ENCODE data around the gene ZMYM3. TPM values are rescaled to one million over a fixed set of nuclear protein-coding genes. Genes with fewer than 3 reads are reported as not detected.

Gene ZMYM3
- total and polyA plus RNA-seq, 2 donors (not counting 1 experiment from before 2014, with no cell fraction given): 21.8 to 40.6 TPM

- Mint-ChIP-seq H3K27ac (no peak overlapping the region), H3K4me1 (peaks cover 5% of the 10 kb centered on the region), H3K9me3 (ENCODE audit: insufficient read depth) (no peaks in the 10 kb centered on the region), H3K4me3 (no peak overlapping the region), H3K27me3 (no peaks in the 10 kb centered on the region)
- Histone ChIP-seq H3K4me1 (ENCODE audit: control insufficient read depth in 2 of 2, insufficient read depth in 2 of 2, low read length in 2 of 2) (peaks cover 0 to 4% of the 10 kb centered on the region in 2 donors), H4K20me1 (ENCODE audit: control insufficient read depth, insufficient read depth, low read length, poor library complexity, severe bottlenecking) (peaks cover 20% of the 10 kb centered on the region), H3K79me2 (ENCODE audit: control insufficient read depth, insufficient read depth, low read length) (peaks cover 38% of the 10 kb centered on the region), H3K4me3 (ENCODE audit: control extremely low read depth in 1 of 5, extremely low read depth in 1 of 5, insufficient read depth in 1 of 5, low read depth in 2 of 5, low read length in 4 of 5) (no peak overlapping the region), H3K4me2 (replicated peaks; ENCODE audit: low read depth, low read length, poor library complexity, severe bottlenecking) (no peak overlapping the region), H3K9ac (ENCODE audit: low read length) (no peak overlapping the region), H3K27me3 (replicated peaks in 1 of 4; ENCODE audit: control extremely low read depth in 1 of 4, control insufficient read depth in 3 of 4, insufficient read depth in 4 of 4, low read length in 3 of 4) (no peaks in the 10 kb centered on the region), H3K27ac (ENCODE audit: low read length in 2 of 2) (no peak overlapping the region), H3K36me3 (replicated peaks in 1 of 2; ENCODE audit: control extremely low read depth in 1 of 2, control insufficient read depth in 1 of 2, extremely low read depth in 1 of 2, insufficient read depth in 2 of 2, low read length in 1 of 2) (peaks cover 0 to 61% of the 10 kb centered on the region in 2 experiments), H2AFZ (ENCODE audit: insufficient read depth, low read depth, low read length, poor library complexity, severe bottlenecking) (no peak overlapping the region), H3K9me3 (ENCODE audit: control extremely low read depth in 1 of 3, control insufficient read depth in 2 of 3, insufficient read depth in 1 of 3, low read length in 2 of 3) (no peaks in the 10 kb centered on the region)
- intact Hi-C loops (cut with micrococcal nuclease): no loop called here
- TF ChIP-seq CTCF (IDR thresholded peaks at IDR 0.05) (no peak), EZH2 (IDR thresholded peaks at IDR 0.05; ENCODE audit: borderline replicate concordance, insufficient read depth, low read depth, low read length, poor library complexity, severe bottlenecking) (no peak)
- DNase-seq (no peak), ATAC-seq (ENCODE audit: low read depth) (no peak)
- CTCF ChIA-PET: no interaction called here
- POLR2A ChIA-PET: interaction anchor here (0.6 kb wide), 1 partner anchor 20 kb away, joined by 6 read pairs; no protein-coding TSS in a partner anchor
- WGBS (ENCODE audit: insufficient coverage): 100% methylated on average over 1 of the region's 7 CpGs
Observed at GRCh38 chrX:71292669-71293365, 38.9 kb upstream of the ZMYM3 start.

GRCh38 chrX:71291381-71291780 is 37.4 kb upstream of the ZMYM3 start:
- Histone ChIP-seq H3K79me2 (ENCODE audit: control insufficient read depth, insufficient read depth, low read length) (peaks cover 53% of the 10 kb centered on the region), H3K4me3 (ENCODE audit: control extremely low read depth in 1 of 5, extremely low read depth in 1 of 5, insufficient read depth in 1 of 5, low read depth in 2 of 5, low read length in 4 of 5) (no peak overlapping the region), H4K20me1 (ENCODE audit: control insufficient read depth, insufficient read depth, low read length, poor library complexity, severe bottlenecking) (peaks cover 20% of the 10 kb centered on the region), H2AFZ (ENCODE audit: insufficient read depth, low read depth, low read length, poor library complexity, severe bottlenecking) (no peak overlapping the region), H3K9ac (ENCODE audit: low read length) (no peak overlapping the region), H3K9me3 (ENCODE audit: control extremely low read depth in 1 of 3, control insufficient read depth in 2 of 3, insufficient read depth in 1 of 3, low read length in 2 of 3) (no peaks in the 10 kb centered on the region), H3K27me3 (replicated peaks in 1 of 4; ENCODE audit: control extremely low read depth in 1 of 4, control insufficient read depth in 3 of 4, insufficient read depth in 4 of 4, low read length in 3 of 4) (no peaks in the 10 kb centered on the region), H3K4me1 (ENCODE audit: control insufficient read depth in 2 of 2, insufficient read depth in 2 of 2, low read length in 2 of 2) (peaks cover 0 to 5% of the 10 kb centered on the region in 2 donors), H3K4me2 (replicated peaks; ENCODE audit: low read depth, low read length, poor library complexity, severe bottlenecking) (no peak overlapping the region), H3K36me3 (replicated peaks in 1 of 2; ENCODE audit: control extremely low read depth in 1 of 2, control insufficient read depth in 1 of 2, extremely low read depth in 1 of 2, insufficient read depth in 2 of 2, low read length in 1 of 2) (peaks cover 0 to 46% of the 10 kb centered on the region in 2 experiments), H3K27ac (ENCODE audit: low read length in 2 of 2) (no peak overlapping the region)
- Mint-ChIP-seq H3K4me3 (no peak overlapping the region), H3K27me3 (no peaks in the 10 kb centered on the region), H3K9me3 (ENCODE audit: insufficient read depth) (no peaks in the 10 kb centered on the region), H3K4me1 (peaks cover 7% of the 10 kb centered on the region), H3K27ac (no peak overlapping the region)
- intact Hi-C loops (cut with micrococcal nuclease): no loop called here
- TF ChIP-seq EZH2 (IDR thresholded peaks at IDR 0.05; ENCODE audit: borderline replicate concordance, insufficient read depth, low read depth, low read length, poor library complexity, severe bottlenecking) (no peak), CTCF (IDR thresholded peaks at IDR 0.05) (no peak)
- ATAC-seq (ENCODE audit: low read depth) (no peak), DNase-seq (no peak)
- 80% methylated on average over 1 of the region's 6 CpGs for WGBS (ENCODE audit: insufficient coverage)
- POLR2A ChIA-PET: interaction anchor here (0.6 kb wide), 1 partner anchor 38 kb away, joined by 6 read pairs; no protein-coding TSS in a partner anchor
- CTCF ChIA-PET: no interaction called here
